ENCODE results near the gene HOXC11.

- TF ChIP-seq POLR2A (IDR thresholded peaks at IDR 0.05; ENCODE audit: low read length): no peak
- TF ChIP-seq GATA1 (IDR thresholded peaks at IDR 0.05; ENCODE audit: low read depth, low read length): no peak
Observed at GRCh38 chr12:53992377-53992889, 19.5 kb downstream of the HOXC11 start.

Measured in erythroblast (primary cell).